Placental epithelial cell (primary cell): ENCODE results near the gene WDPCP. TPM values are rescaled to one million over a fixed set of nuclear protein-coding genes. Genes with fewer than 3 reads are reported as not detected.

Source experiments
- small RNA-seq: library from RNA; depleted of rRNA; stranded (forward); fragments of <200 nt; gene quantifications from one replicate; pipeline ENCODE3, GENCODE V24; 2012
- total RNA-seq: library from RNA; depleted of rRNA; stranded (reverse); fragments of >200 nt; gene quantifications from 2 replicates; pipeline ENCODE4 v1.2.3, GENCODE V29; 2012

WDPCP gene
- total RNA-seq, result 10.2 and 14.6 TPM in 2 replicates

DNA sequence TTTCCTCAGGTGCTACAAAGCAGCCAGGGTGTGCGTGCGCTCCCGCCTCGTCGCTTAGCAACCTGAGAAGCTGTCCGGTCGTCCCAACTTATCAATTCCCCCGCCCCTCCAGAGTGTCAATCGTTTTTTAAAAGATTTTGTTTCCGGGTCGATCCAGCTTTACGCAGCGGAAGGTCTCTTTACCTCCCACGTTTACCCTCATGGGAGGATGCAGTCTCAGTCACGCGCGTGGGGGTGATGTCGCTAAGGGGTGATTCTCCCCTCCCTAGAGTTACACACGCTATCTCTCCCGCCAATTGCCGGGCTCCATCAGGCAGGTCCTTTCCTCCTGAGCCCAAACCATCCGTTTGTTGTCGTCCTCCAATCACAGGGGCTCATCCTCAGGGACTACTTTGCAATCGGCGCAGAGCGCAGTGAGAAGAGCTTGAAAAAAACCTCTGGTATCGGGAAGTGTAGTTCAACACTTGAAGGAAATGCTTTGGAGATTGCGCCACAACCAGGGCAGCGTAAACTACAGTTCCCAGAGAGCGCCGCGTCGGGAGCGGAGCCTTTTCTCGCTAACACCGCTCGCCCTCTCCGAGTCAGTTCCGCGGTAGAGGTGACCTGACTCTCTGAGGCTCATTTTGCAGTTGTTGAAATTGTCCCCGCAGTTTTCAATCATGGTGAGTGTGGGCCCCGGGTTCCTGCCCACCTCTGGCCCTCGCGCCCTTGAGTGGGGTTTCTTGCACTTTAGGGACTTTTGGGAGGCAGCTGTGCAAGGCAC lies at the start of gene WDPCP, which contains the start of gene MDH1:
TSS of gene WDPCP (minus strand) at position 93 of the 763 bp plus-strand sequence. CDS start 206 bp downstream, outside the sequence.
TSS of gene MDH1 (plus strand) at position 579 of the 763 bp plus-strand sequence. CDS start at position 660, 81 bp downstream.

Small RNA genes lying within 50 kb of the gene (small RNA-seq; reads per million reads assigned to genes)
- not detected for gene RF00017

Other genes starting within 250 kb of the WDPCP start
- gene MDH1, start 486 bp upstream of the WDPCP start, total RNA-seq, result 91.9 and 138 TPM in 2 replicates